GM12892 (cell line): ENCODE measurements around the gene SPC25.

ENCODE experiments used
- POLR2A ChIP-seq: IDR thresholded peaks from 2 replicates; pipeline ENCODE4 v1.6.1; 2011; ENCODE audit warnings: low read depth, low read length, control low read depth
- POLR2AphosphoS5 ChIP-seq: IDR thresholded peaks from 2 replicates; pipeline ENCODE4 v1.6.1; 2011; ENCODE audit warnings: low read depth, low read length, control low read depth
- TAF1 ChIP-seq: IDR thresholded peaks from 2 replicates; pipeline ENCODE4 v1.6.1; 2011; ENCODE audit warnings: low read depth, mild to moderate bottlenecking, control low read depth, low read length, borderline replicate concordance

GRCh38 chr2:168825126-168825525 lies 65.1 kb downstream of the SPC25 start:
- TF ChIP-seq POLR2A (no peak), POLR2AphosphoS5 (no peak), TAF1 (no peak)
